Thyroid gland (tissue), 4 donors: ENCODE results near the gene SAPCD1. TPM values are rescaled to one million over a fixed set of nuclear protein-coding genes. Genes with fewer than 3 reads are reported as not detected.

Experiments used
- DNase-seq, 2 donors: peaks; one replicate each; pipeline ENCODE4 v3.0.0-alpha.2; 2019
- H3K27ac ChIP-seq, 3 donors: fragments of 200-600 bp; sonication (generic); 1 replicate in 2 of 3; 2 replicates in 1 of 3; pipeline ENCODE4 v1.5.1; 2016 to 2019; ENCODE audit warnings: mild to moderate bottlenecking in 1 of 3, moderate library complexity in 1 of 3
- H3K27me3 ChIP-seq: fragments of 200-600 bp; sonication (generic); one replicate; pipeline ENCODE4 v1.5.1; 2019
- H3K36me3 ChIP-seq, 2 donors: fragments of 200-600 bp; sonication (generic); one replicate each; pipeline ENCODE4 v1.5.1; 2016 to 2019
- H3K4me1 ChIP-seq, 2 donors: fragments of 200-600 bp; sonication (generic); one replicate each; pipeline ENCODE4 v1.5.1; 2017 to 2019
- H3K4me3 ChIP-seq, 3 donors: fragments of 200-600 bp; sonication (generic); replicated peaks in 1 of 3; 1 replicate in 2 of 3; 2 replicates in 1 of 3; pipeline ENCODE4 v1.5.1; 2016; ENCODE audit warnings: mild to moderate bottlenecking in 1 of 3
- H3K9me3 ChIP-seq: fragments of 200-600 bp; sonication (generic); one replicate; pipeline ENCODE4 v1.5.1; 2017
- CTCF ChIP-seq, 6 experiments: fragments of 200-600 bp in 3 of 6; fragments of 450-650 bp in 3 of 6; sonication (generic) in 3 of 6; IDR thresholded peaks; one replicate each; pipeline ENCODE4 v1.5.1; 2016 to 2019; ENCODE audit warnings: antibody characterized with exemption in 6 of 6, mild to moderate bottlenecking in 2 of 6, inconsistent platforms in 1 of 6, moderate library complexity in 1 of 6
- POLR2A ChIP-seq, 2 donors: fragments of 450-650 bp; IDR thresholded peaks; one replicate each; pipeline ENCODE4 v1.6.1; 2017; ENCODE audit warnings: antibody characterized with exemption in 2 of 2, mild to moderate bottlenecking in 2 of 2, moderate library complexity in 1 of 2
- WGBS, 2 donors: methylation state at CpG; one replicate each; pipeline ENCODE4 v1.1.5; 2017; 5-methylcytosine and 5-hydroxymethylcytosine counted together
- intact Hi-C: fragments of 100-400 bp; cut with DNase I; formaldehyde crosslinking; loops from one replicate; pipeline ENCODE4 v1.15.1; 2023
- total RNA-seq, 4 donors: library from RNA; depleted of rRNA; stranded (reverse); fragments of >200 nt; gene quantifications; one replicate each; pipeline ENCODE4 v1.2.3, GENCODE V29; 2016

SAPCD1 gene
- total RNA-seq, 4 donors from 2014 or later = 2.0 to 4.2 (median 3.0) TPM; not detected in 1

GRCh38 chr6:31721351-31722020, 41.0 kb upstream of the SAPCD1 start, which contains the start of gene LY6G6C:
Gene LY6G6C (minus strand): TSS chr6:31721746. CDS start chr6:31721679, 67 bp downstream.
- Histone ChIP-seq H3K9me3 (no peaks in the 10 kb centered on the region), H3K4me1 (peaks cover 15 to 28% of the 10 kb centered on the region in 2 donors), H3K36me3 (no peaks in the 10 kb centered on the region), H3K27ac (no peak within 1 kb of the TSS), H3K4me3 (no peak within 1 kb of the TSS), H3K27me3 (no peaks in the 10 kb centered on the region)
- TF ChIP-seq CTCF (IDR thresholded peaks at IDR 0.05) (no peak), POLR2A (IDR thresholded peaks at IDR 0.05) (no peak)
- WGBS, 2 donors = 84 to 97% methylated on average over 4 of the region's 4 CpGs
- intact Hi-C loops = loop anchor here (10.0 kb wide), 1 partner anchor 113 kb away; no protein-coding TSS in a partner anchor
- DNase-seq = no peak

- Histone ChIP-seq H3K27me3 (no peaks in the 10 kb centered on the region), H3K4me3 (no peak overlapping the region), H3K9me3 (no peaks in the 10 kb centered on the region), H3K36me3 (peaks cover 0 to 2% of the 10 kb centered on the region in 2 donors), H3K4me1 (peaks cover 19 to 35% of the 10 kb centered on the region in 2 donors), H3K27ac (no peak overlapping the region)
- intact Hi-C loops = loop anchor here (10.0 kb wide), 1 partner anchor 113 kb away; no protein-coding TSS in a partner anchor
- DNase-seq = no peak
- 92 to 97% methylated on average over 3 of the region's 3 CpGs for WGBS, 2 donors
- TF ChIP-seq POLR2A (IDR thresholded peaks at IDR 0.05) = no peak
- TF ChIP-seq CTCF (IDR thresholded peaks at IDR 0.05) = no peak
These were observed 40.3 kb upstream of the SAPCD1 start for GRCh38 chr6:31722173-31722572.

DNA sequence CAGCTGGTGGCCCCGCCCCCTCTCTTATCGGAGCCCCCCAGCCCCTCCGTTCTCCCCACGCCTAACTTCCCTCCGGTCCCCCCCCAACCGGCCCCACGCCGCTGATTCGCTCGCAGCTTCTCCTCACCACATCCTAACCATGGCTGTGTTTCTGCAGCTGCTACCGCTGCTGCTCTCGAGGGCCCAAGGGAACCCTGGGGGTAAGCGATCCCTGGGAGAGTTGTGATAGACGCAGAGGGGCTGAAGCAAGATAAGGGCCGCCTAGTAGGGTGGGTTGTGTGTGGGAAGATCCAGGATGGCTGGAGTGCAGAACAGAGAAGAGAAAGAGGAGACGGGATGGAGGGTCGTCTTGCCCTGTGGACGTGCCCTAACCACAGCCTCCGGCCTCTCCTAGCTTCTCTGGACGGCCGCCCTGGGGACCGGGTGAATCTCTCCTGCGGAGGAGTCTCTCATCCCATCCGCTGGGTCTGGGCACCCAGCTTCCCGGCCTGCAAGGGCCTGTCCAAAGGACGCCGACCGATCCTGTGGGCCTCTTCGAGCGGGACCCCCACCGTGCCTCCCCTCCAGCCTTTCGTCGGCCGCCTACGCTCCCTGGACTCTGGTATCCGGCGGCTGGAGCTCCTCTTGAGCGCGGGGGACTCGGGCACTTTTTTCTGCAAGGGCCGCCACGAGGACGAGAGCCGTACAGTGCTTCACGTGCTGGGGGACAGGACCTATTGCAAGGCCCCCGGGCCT, 39.0 kb upstream of the SAPCD1 start, which contains the start of gene MPIG6B:
Gene MPIG6B (plus strand): TSS at position 129 of the 735 bp plus-strand sequence. CDS start 11 bp downstream, at position 140.
- no peak for TF ChIP-seq CTCF (IDR thresholded peaks at IDR 0.05)
- TF ChIP-seq POLR2A (IDR thresholded peaks at IDR 0.05) = no peak
- intact Hi-C loops = loop anchor here (10.0 kb wide), 1 partner anchor 111 kb away; no protein-coding TSS in a partner anchor
- no peak for DNase-seq
- Histone ChIP-seq H3K27ac (no peak within 1 kb of the TSS), H3K9me3 (no peaks in the 10 kb centered on the region), H3K36me3 (peaks cover 0 to 4% of the 10 kb centered on the region in 2 donors), H3K4me1 (peaks cover 25 to 37% of the 10 kb centered on the region in 2 donors), H3K27me3 (no peaks in the 10 kb centered on the region), H3K4me3 (no peak within 1 kb of the TSS)
- WGBS, 2 donors = 80 to 81% methylated on average over 43 of the region's 46 CpGs

DNA sequence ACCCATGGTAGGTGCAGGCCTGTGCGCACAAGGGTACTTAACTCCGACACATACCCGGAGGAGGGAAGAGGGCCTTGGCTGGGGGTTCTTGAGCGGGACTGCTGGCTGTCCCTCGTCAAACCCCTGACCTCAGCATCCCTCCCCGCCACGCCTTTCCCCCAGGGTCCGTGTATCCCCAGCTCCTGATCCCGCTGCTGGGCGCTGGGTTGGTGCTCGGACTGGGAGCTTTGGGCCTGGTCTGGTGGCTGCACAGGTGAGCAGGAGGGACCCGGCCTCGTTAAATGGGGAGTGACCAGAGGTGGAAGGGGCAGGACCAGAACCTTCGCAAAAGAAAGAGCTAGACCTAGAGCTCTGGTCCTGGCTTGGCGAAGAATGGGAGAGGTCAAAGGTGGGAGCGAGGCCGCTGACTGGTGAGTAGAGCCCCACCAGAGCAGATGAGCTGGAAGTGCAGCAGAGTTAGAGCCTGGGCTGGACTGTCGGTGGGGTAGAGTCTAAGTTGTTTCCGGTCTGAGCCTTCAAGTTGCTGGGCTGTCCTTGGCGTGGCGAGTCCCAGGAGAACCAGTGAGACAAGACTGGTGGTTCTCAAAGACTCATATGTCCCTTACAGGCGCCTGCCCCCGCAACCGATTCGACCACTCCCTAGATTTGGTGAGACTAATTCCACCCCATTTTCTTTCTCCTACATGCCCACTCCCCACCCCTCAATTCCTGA, 38.3 kb upstream of the SAPCD1 start:
- no peaks in the 10 kb centered on the region for H3K27me3 ChIP-seq
- no peak overlapping the region for H3K4me3 ChIP-seq
- no peak overlapping the region for H3K27ac ChIP-seq
- H3K9me3 ChIP-seq = no peaks in the 10 kb centered on the region
- intact Hi-C loops = loop anchor here (10.0 kb wide), 1 partner anchor 111 kb away; no protein-coding TSS in a partner anchor
- peaks cover 0 to 4% of the 10 kb centered on the region in 2 donors for H3K36me3 ChIP-seq
- peaks cover 22 to 36% of the 10 kb centered on the region in 2 donors for H3K4me1 ChIP-seq
- no peak for TF ChIP-seq CTCF (IDR thresholded peaks at IDR 0.05)
- no peak for TF ChIP-seq POLR2A (IDR thresholded peaks at IDR 0.05)
- 89 to 90% methylated on average over 23 to 25 of the region's 25 CpGs for WGBS, 2 donors
- no peak for DNase-seq
